HL-60/S4 treated with retinoic acid at 250 ng/mL for 4 days and 3 days (cell line): ENCODE results near the gene TERB1.
"Not testable (repeated sequence)": the region's sequence is repeated elsewhere in the genome, so short reads cannot be mapped to it uniquely, and the experiment has no call there.

ENCODE experiments used
- in situ Hi-C: fragments of 300-500 bp; cut with MboI; formaldehyde crosslinking; loops from 2 replicates; pipeline ENCODE4 v1.7.0; 2022; ENCODE audit warnings: low sequenced_read_pairs

Gene TERB1

DNA sequence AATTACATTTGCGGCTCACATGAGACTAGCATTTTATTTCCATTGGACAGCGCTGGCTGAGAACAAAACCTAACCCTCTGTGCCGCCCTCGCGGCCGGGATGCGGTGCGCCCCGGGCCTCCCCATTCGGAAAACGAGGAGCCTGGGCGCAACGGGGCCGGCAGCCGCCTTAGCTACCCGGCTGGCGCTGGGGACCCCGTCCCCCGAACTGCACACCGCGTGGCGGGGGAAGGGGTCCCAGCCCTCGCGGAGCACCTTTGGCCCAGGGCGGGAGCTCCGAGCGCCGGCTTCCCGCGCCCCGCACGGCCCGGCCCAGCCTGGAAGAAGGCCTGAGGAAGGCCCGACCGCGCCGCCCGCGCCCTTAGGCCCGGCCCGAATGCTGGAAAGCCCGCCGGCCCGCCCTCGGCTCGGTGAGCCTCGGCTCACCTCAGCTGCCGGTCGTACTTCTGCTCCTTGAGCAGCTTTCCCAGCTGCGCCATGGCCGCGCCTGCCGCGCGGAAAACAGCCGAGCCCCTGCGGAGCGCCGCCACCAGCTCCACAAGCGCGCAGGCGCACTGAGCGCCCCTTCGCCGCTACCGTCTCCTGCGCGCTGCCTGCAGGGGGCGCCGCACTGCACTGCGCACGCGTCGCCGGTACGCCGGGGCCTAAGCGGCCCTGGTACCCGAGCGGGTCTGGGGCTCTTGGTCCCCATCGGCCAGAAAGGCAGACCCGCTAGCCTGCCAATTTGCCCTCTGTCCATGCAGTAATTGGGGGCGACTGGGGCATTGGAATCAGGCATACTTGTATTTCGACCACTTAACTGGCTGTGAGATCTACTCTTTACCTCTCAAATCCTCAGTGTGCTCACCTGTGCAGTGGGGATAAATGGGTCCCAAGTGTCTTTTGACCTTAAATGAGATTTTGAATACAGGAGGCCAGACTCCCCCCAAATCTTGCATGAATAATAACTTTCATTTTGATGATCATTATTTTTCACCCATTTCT lies 29.3 kb upstream of the TERB1 start, which contains the start of gene NAE1:
Gene NAE1 (minus strand): TSS at position 555 of the 983 bp plus-strand sequence. CDS start 77 bp downstream, at position 478.
- in situ Hi-C loops = no loop called here

- in situ Hi-C loops = no loop called here
Observed at GRCh38 chr16:66824006-66824405, 22.6 kb upstream of the TERB1 start.

DNA sequence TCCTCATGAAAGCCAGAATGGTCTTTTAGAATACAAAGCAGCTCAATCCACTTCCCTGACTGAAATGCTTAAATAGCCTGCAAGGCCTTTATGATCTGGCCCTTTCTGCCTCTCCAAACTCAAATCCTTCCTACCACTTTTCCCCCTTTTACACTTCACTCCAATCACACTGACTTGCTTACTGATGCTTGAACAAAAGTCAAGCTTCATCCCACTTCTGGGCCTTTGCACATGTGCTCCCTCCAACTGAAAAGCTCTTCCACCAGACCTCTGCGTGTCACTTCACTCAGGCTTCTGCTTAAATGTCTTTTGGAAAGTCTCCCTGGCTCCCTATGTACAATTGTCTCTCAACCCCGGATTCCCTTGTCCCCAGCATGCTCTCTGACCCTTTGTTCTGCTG lies 13.3 kb upstream of the TERB1 start:
- in situ Hi-C loops = no loop called here

DNA sequence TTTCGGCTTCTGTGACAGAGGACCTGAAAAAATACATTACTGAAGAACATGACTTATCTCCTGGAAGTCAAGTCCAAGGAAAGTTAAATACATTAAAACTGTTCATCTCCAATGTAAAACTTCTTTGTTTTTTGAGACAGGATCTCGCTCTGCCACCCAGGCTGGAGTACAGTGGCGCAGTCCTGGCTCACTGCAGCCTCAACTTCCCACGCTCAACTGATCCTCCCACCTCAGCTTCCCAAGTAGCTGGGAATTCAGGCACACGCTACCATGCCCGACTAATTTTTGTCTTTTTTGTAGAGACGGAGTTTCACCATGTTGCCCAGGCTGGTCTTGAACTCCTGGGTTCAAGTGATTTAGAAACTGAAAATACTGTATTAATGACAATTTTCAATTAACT lies 9.7 kb upstream of the TERB1 start:
- in situ Hi-C loops = no loop called here

DNA sequence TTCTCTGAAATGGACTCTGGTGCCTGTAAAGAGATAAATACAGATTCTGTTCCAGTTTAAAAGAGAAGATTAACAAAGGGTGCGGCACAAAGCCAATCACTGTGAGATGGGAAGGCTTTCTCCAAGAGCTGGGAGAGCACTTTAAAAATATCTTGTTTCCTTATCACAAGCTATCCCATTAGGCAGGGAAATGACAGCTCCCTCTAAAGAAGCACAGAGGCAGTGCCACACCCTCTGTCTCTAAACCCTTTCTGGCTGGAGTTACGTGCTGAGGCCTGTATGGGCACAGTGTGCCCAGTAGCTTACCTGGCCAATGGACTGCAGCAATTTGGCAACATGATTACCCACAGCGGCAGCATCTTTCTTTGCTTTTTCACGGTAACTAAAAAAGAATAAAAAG lies 9.0 kb upstream of the TERB1 start:
- in situ Hi-C loops = no loop called here

DNA sequence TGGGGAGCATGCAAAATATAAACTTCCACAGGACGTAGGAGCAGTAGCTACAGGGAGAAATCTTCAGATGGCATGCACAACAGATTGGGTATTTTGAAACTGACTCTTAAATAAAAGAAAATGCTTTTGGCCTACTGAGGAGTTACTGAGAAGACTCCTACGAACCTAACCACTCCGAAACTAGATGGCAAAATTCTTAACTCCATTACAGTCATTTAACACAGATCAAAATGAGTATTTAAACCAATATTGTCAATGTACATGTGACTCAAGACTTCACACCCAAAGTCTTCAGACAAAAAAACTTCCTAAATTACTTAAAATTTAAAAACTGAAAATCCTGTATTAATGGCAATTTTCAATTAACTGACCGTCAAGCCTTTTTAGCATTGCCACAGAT lies 8.4 kb upstream of the TERB1 start:
- in situ Hi-C loops = no loop called here

GRCh38 chr16:66802159-66802558 lies 775 bp upstream of the TERB1 start:
- in situ Hi-C loops = no loop called here

DNA sequence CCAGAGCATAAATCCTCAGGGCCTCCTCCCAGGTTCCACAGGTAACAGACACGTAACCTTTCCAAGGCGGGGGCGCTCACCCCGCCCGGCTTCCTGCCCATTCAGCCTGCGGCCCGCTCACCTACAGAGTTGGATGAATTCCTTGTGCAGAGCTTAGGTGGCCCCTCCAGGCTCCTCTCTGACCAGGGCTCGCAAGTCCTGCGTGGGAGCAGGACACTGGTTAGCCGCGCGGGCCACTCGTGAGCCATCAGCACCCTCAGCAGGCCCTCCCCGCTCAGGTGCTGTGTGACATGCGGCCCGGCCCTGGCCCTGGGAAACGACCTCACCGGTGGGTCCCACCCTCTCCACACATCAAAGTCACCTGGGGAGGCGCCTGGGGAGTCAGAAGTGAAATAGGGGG lies 528 bp downstream of the TERB1 start:
- in situ Hi-C loops = no loop called here

GRCh38 chr16:66798161-66798560 lies 3.2 kb downstream of the TERB1 start:
- in situ Hi-C loops = no loop called here

- in situ Hi-C loops = not testable (repeated sequence)
Observed at GRCh38 chr16:66793984-66794383, 7.4 kb downstream of the TERB1 start.

DNA sequence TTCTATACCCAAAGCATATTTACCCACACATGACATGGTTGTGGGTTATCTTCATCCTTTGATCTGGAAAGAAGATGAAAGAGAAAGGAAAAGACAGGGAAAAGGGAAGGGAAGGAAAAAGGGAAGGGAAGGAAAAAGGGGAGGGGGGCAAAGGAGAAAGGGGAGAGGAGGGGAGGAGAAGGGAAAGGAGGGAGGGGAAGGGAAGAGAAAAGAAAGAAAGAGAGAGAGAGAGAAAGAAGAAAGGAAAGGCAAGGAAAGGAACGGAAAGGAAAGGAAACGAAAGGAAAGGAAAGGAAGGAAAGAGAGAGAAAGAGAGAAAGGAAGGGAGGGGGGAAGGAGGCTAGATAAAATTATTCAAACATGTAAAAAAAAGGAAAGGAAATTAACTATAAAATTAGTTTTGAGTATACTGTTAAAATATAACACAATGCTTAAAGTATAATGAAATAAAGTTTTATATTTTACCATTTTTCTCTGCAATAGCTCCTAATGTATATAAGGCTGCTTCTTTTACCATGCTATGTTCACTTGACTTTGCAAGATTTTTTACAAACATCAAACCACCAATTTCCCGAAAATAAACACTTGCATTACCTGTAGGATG lies 11.2 kb downstream of the TERB1 start:
- in situ Hi-C loops = no loop called here

- in situ Hi-C loops = no loop called here
Observed at GRCh38 chr16:66787427-66787826, 14.0 kb downstream of the TERB1 start.

DNA sequence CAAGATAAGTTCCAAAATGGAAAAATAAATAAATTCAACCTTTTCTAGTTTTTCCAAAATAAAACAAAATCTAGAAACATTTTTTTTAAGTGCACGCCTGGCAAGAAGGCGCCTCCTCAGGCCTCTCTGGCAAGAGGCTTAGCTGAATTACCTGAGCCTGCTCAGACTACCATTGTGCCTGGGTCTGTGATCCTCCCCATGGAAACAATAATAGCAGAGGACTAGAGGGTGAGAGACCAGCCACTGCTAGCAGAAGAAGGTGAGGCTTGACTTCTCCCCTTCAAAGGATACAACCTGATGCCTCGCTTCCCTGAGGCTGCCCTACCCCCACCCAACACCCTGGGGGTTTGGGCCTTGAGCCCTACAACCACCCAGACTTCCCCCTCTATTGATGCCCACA lies 14.8 kb downstream of the TERB1 start:
- in situ Hi-C loops = no loop called here

GRCh38 chr16:66776457-66776856 lies 24.9 kb downstream of the TERB1 start:
- in situ Hi-C loops = no loop called here

DNA sequence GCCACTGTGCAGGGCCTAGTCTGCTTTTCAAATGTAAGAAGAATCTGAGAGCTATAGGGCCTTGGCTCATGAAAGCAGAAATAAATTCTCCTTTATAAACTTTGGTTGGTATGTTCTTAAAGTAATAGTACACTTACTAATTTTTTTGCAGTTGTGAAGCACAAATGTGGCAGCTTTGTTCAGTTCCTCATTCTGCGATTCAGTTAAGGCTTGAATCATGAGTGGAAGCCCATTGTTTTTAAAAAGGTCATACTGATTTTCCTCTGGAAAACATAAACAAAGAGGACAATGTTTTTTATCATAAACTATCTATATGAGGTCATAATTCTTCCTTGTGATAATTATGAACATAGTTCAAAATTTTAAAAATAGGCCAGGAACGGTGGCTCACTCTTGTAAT lies 26.4 kb downstream of the TERB1 start:
- in situ Hi-C loops = no loop called here

- in situ Hi-C loops = no loop called here
Observed at GRCh38 chr16:66758086-66758485, 43.3 kb downstream of the TERB1 start.

DNA sequence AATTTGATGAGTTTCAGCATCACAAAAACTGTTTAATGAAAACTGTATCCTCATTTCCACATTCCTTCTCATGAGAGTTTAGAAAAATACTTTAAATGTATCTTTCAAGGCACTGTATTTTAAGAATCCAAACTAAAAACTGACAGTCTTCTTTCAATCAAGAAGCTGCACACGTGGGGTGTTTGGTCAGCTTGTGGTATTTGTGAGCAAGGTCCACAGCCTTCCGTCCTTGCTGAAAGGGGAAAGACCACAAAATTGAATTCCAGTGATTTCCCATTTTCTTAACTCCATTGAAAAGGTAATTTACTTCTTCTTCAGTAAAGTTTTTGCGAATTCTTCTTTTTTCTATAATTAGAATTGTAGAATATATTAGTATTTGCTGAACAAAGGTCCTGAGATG lies 46.6 kb downstream of the TERB1 start:
- in situ Hi-C loops = no loop called here

DNA sequence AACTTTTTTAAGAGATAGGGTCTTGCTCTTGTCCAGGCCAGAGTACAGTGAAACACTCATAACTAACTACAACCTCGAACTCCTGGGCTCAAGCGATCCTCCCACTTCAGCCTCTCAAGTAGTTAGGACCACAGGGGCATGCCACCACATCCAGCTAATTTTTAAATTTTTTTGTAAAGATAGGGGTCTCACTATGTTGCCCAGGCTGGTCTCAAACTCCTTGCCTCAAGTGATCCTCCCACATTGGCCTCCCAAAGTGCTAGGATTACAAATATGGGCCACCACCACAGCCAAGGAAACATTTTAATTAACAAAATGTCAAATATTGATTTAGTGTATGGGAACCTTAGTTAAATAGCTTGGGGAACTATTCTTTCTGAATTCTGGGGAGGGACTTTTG lies 47.2 kb downstream of the TERB1 start:
- in situ Hi-C loops = no loop called here

- in situ Hi-C loops = no loop called here
Observed at GRCh38 chr16:66752958-66753357, 48.4 kb downstream of the TERB1 start.

DNA sequence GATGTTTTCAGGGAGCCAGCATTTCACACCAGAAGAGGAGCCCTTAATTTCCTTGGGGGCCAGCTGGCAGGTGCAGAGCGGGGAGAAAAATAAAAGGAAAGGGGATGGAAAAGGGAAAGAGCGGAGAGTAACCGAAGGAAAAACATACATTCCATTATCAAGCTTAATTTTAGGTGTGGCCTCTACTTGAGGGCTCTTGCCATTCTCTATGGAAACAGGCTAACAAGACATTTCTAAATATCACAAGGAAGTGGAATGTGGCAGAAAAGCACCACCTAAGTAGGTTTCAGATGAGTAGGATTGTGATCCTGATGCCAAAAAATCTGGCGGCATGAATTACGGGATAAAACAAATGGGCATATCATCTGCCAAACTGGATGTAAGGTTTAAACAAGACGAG lies 49.0 kb downstream of the TERB1 start:
- in situ Hi-C loops = no loop called here

- in situ Hi-C loops = no loop called here
Observed at GRCh38 chr16:66751992-66752322, 49.4 kb downstream of the TERB1 start.

- in situ Hi-C loops = no loop called here
Observed at GRCh38 chr16:66751303-66751991, 49.9 kb downstream of the TERB1 start, which contains the start of gene DYNC1LI2. TSS of gene DYNC1LI2 (minus strand) at chr16:66751609. CDS start at chr16:66751591, 18 bp downstream.
